Measurements from ENCODE around the gene CABCOCO1. TPM values are rescaled to one million over a fixed set of nuclear protein-coding genes. Genes with fewer than 3 reads are reported as not detected.

Gene CABCOCO1
- total and polyA plus RNA-seq, 7 donors, result 0.10 to 3.1 (median 0.68) TPM; not detected in 2

- no peaks in the 10 kb centered on the region for H3K9me3 ChIP-seq
- 75 to 77% methylated on average over 2 of the region's 2 CpGs for WGBS, 2 donors
- DNase-seq, result no peak
- H3K27me3 ChIP-seq, result no peaks in the 10 kb centered on the region
- peaks cover 0 to 7% (median under 1%) of the 10 kb centered on the region in 4 donors for H3K4me1 ChIP-seq
- intact Hi-C loops (cut with DNase I), result no loop called here
- H3K4me3 ChIP-seq, result no peak overlapping the region
- no peak overlapping the region for H3K27ac ChIP-seq
- no peaks in the 10 kb centered on the region for H3K36me3 ChIP-seq
- TF ChIP-seq POLR2A (IDR thresholded peaks at IDR 0.05) (no peak), EP300 (IDR thresholded peaks at IDR 0.05) (no peak), POLR2AphosphoS5 (IDR thresholded peaks at IDR 0.05) (no peak)
- TF ChIP-seq, protein P1, sequence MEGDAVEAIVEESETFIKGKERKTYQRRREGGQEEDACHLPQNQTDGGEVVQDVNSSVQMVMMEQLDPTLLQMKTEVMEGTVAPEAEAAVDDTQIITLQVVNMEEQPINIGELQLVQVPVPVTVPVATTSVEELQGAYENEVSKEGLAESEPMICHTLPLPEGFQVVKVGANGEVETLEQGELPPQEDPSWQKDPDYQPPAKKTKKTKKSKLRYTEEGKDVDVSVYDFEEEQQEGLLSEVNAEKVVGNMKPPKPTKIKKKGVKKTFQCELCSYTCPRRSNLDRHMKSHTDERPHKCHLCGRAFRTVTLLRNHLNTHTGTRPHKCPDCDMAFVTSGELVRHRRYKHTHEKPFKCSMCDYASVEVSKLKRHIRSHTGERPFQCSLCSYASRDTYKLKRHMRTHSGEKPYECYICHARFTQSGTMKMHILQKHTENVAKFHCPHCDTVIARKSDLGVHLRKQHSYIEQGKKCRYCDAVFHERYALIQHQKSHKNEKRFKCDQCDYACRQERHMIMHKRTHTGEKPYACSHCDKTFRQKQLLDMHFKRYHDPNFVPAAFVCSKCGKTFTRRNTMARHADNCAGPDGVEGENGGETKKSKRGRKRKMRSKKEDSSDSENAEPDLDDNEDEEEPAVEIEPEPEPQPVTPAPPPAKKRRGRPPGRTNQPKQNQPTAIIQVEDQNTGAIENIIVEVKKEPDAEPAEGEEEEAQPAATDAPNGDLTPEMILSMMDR (IDR thresholded peaks at IDR 0.05), result no peak
These were observed 44.3 kb upstream of the CABCOCO1 start for GRCh38 chr10:61618388-61618961.

DNA sequence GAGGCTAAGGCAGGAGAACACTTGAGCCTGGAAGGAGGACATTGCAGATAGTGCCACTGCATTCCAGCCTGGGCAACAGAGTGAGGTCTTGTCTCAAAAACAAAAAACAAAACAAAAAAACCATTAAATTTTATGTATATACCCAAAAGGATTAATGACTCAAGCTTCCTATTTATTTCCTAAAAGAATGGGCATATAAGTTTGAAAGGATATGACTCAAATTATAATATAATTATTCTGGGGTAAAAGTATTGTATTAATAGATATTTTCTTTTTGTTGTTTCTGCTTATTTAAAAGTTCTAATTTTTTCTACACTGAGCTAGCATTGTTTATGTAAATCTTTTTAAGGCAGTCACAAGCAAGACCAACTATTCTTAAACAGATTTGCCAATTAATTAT lies 42.2 kb upstream of the CABCOCO1 start:
- TF ChIP-seq EP300 (IDR thresholded peaks at IDR 0.05), result no peak
- no peak for TF ChIP-seq POLR2A (IDR thresholded peaks at IDR 0.05)
- TF ChIP-seq, protein P1 (IDR thresholded peaks at IDR 0.05), result no peak
- TF ChIP-seq POLR2AphosphoS5 (IDR thresholded peaks at IDR 0.05), result no peak
- no peak overlapping the region for H3K27ac ChIP-seq
- H3K27me3 ChIP-seq, result no peaks in the 10 kb centered on the region
- intact Hi-C loops (cut with DNase I), result no loop called here
- H3K36me3 ChIP-seq, result no peaks in the 10 kb centered on the region
- DNase-seq, result no peak
- H3K4me1 ChIP-seq, result peaks cover 0 to 12% (median 5%) of the 10 kb centered on the region in 4 donors
- H3K4me3 ChIP-seq, result no peak overlapping the region
- no peaks in the 10 kb centered on the region for H3K9me3 ChIP-seq

- no peak for DNase-seq
- H3K27ac ChIP-seq, result no peak overlapping the region
- intact Hi-C loops (cut with DNase I), result no loop called here
- no peaks in the 10 kb centered on the region for H3K36me3 ChIP-seq
- peaks cover 0 to 12% (median 5%) of the 10 kb centered on the region in 4 donors for H3K4me1 ChIP-seq
- H3K27me3 ChIP-seq, result no peaks in the 10 kb centered on the region
- H3K9me3 ChIP-seq, result no peaks in the 10 kb centered on the region
- no peak for TF ChIP-seq EP300 (IDR thresholded peaks at IDR 0.05)
- TF ChIP-seq, protein P1 (IDR thresholded peaks at IDR 0.05), result no peak
- no peak for TF ChIP-seq POLR2A (IDR thresholded peaks at IDR 0.05)
- no peak for TF ChIP-seq POLR2AphosphoS5 (IDR thresholded peaks at IDR 0.05)
- WGBS, 2 donors, result 11 to 48% methylated on average over 10 of the region's 10 CpGs
- no peak overlapping the region for H3K4me3 ChIP-seq
These were observed 41.1 kb upstream of the CABCOCO1 start for GRCh38 chr10:61621605-61622051.

- intact Hi-C loops (cut with DNase I), result no loop called here
- no peaks in the 10 kb centered on the region for H3K36me3 ChIP-seq
- no peaks in the 10 kb centered on the region for H3K9me3 ChIP-seq
- WGBS, 2 donors, result 76% methylated on average over 4 of the region's 4 CpGs
- TF ChIP-seq POLR2AphosphoS5 (IDR thresholded peaks at IDR 0.05) (no peak), EP300 (IDR thresholded peaks at IDR 0.05) (no peak), POLR2A (IDR thresholded peaks at IDR 0.05) (no peak)
- TF ChIP-seq, protein P1 (IDR thresholded peaks at IDR 0.05), result no peak
- no peak for DNase-seq
- H3K27me3 ChIP-seq, result no peaks in the 10 kb centered on the region
- H3K4me1 ChIP-seq, result peaks cover 0 to 13% (median 5%) of the 10 kb centered on the region in 4 donors
- H3K27ac ChIP-seq, result peak overlapping the region in 1 of 4 donors; percentile 14
- no peak overlapping the region for H3K4me3 ChIP-seq
These were observed 39.6 kb upstream of the CABCOCO1 start for GRCh38 chr10:61623161-61623560.

GRCh38 chr10:61626209-61626608 lies 36.5 kb upstream of the CABCOCO1 start:
- no peak overlapping the region for H3K27ac ChIP-seq
- H3K36me3 ChIP-seq, result no peaks in the 10 kb centered on the region
- H3K4me3 ChIP-seq, result no peak overlapping the region
- 96% methylated on average over 2 of the region's 2 CpGs for WGBS, 2 donors
- TF ChIP-seq POLR2AphosphoS5 (IDR thresholded peaks at IDR 0.05) (no peak), POLR2A (IDR thresholded peaks at IDR 0.05) (no peak), EP300 (IDR thresholded peaks at IDR 0.05) (no peak)
- TF ChIP-seq, protein P1 (IDR thresholded peaks at IDR 0.05), result no peak
- intact Hi-C loops (cut with DNase I), result no loop called here
- no peaks in the 10 kb centered on the region for H3K9me3 ChIP-seq
- H3K4me1 ChIP-seq, result peaks cover 0 to 19% (median 10%) of the 10 kb centered on the region in 4 donors
- DNase-seq, result no peak
- H3K27me3 ChIP-seq, result no peaks in the 10 kb centered on the region

Measured in sigmoid colon (tissue), 7 donors.